Measurements from ENCODE around the gene PPP4R4.

GRCh38 chr14:94158239-94158883, 15.8 kb upstream of the PPP4R4 start:
- TF ChIP-seq CTCF (IDR thresholded peaks at IDR 0.05) (no peak), POLR2A (IDR thresholded peaks at IDR 0.05) (no peak), EP300 (IDR thresholded peaks at IDR 0.05) (no peak), POLR2AphosphoS5 (IDR thresholded peaks at IDR 0.05) (no peak)

All from upper lobe of left lung (tissue), 4 donors.